Esophagus mucosa (tissue), 1 donor: ENCODE data around the gene IQUB. TPM values are rescaled to one million over a fixed set of nuclear protein-coding genes. Genes with fewer than 3 reads are reported as not detected.
"Not testable (repeated sequence)": the region's sequence is repeated elsewhere in the genome, so short reads cannot be mapped to it uniquely, and the experiment has no call there.

ENCODE experiments used
- ATAC-seq: fragments of 200-7000 bp; cut with Tn5 transposase; one replicate; pipeline ENCODE4 v1.9.1; 2020
- total RNA-seq: library from RNA; stranded (reverse); gene quantifications from one replicate; pipeline ENCODE4 v1.2.4, GENCODE V29; 2023
- donor health status: DM: yes; HTN: yes; CAD: no.

The IQUB gene
- total RNA-seq, 1 donor from 2014 or later: not detected

DNA sequence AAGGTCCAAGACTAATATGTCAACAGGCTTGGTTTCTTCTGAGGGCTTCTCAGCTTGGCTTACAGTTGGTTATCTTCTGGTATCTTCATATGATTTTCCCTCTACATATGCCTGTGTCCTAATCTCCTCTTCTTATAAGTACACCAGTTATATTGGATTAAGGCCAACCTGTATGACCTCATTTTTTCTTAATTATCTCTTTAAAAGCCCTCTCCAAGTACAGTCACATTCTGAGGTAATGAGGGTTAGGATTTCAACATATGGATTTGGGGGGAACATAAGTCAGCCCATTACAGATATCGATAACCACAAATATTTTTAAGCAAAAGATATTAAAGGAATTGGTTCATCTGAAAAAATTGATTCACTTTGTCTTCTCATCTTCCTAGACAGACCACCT is 49.2 kb downstream of the IQUB start:
- no peak for ATAC-seq

GRCh38 chr7:123484199-123484598 is 50.2 kb downstream of the IQUB start:
- ATAC-seq: no peak

- ATAC-seq: no peak
Observed at GRCh38 chr7:123480107-123480506, 54.3 kb downstream of the IQUB start.

- ATAC-seq: not testable (repeated sequence)
Observed at GRCh38 chr7:123478056-123478455, 56.3 kb downstream of the IQUB start.

GRCh38 chr7:123472750-123473445 is 61.5 kb downstream of the IQUB start:
- no peak for ATAC-seq

GRCh38 chr7:123472327-123472726 is 62.1 kb downstream of the IQUB start:
- ATAC-seq: no peak

DNA sequence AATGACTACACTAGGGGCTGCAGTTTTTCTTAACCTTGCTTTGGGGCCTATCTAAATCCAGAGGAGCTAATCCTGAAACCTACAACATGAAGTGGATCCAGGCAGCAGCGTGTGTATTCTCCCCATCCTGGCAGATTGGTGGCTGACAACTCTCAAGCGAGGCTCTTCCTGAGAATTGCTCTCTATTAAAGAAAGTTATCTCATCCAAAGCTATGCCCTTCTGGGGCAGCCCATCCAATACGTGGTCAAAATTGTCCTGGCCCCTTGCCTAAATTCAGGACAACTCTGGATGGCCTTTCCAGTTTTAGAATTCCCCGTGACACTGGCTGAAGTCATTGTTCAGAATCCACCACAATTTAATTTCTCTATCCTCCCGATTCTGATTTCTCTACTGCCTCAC is 66.1 kb downstream of the IQUB start:
- no peak for ATAC-seq

DNA sequence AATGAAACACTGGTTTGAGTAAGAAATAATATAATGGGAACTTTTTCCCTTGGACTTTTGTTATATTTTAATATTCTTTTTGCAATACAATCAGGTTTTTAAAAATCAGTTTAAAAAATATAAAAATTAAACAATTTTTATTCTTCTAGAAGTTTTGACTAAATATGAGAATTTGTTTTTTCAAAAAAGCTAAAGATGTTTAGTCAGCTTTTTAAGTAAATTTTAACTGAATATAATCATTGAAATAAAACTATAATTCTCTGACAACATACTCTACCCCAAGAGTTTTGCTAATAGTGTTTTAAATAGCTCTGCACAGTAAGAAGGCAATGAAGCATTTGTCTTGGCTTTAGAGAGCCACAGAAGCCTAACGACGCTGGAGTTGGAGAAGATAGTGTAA is 70.5 kb downstream of the IQUB start:
- ATAC-seq: no peak

DNA sequence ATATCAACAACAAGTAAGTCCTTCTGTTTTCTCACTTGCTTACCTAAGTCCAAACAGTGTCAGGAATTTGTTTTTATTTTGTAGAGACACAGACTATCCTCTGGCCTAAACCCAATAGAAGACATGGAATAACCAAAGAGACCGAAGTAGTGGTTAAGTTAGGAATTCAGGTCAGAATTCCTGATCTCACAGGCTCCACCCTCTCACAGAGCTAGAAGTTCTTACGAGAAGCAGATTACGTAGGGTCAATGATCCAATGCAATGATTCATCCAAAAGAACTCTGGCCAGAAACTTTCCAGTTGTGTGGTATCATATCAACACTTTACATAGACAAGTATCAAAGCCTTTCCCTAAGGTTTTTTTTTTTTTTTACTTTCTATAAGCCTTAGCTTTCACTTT is 73.8 kb downstream of the IQUB start:
- ATAC-seq: no peak

DNA sequence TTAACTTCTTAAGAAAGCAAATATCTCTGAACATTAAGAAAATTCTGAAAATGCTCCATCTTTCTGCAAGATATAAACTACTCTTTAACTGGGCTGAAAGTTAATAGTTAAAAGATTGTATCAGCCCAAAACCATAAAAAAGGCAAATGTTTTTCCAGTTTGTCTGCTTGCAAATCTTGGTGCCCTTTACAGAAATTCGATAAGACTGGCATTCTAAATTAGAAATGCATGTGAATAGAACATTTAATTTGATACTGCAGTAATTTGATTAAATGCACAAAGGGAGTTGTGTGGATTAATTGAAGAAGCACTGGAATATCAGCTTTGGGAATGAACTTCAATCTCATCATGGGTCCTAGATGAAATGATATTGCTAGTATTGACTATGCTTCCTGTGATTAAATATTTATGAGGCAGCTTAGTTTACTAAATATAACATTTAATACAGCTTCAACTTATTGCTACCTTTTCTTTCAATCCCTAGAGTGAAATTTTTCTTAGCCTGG is 78.4 kb downstream of the IQUB start:
- ATAC-seq: no peak

DNA sequence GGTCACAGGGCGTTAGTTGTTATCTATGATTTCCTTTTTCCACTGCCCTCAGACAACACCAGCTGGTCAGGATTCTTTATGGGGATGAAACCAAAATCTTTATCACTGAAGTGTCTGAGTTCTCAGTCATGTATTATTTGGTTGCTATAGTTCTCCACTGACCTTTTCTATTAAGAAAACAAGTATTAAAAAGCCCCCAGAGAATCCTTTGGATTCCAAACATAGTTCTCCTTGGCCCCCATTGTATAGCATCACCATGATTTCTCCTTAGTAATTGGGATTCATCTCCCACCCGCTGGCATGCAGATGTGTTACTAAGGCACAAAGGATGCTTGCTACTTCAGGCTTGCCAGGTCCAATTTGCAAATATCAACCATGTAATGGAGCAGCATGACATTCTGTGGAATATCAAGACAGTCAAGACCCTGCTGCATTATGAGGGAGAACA is 94.3 kb downstream of the IQUB start:
- ATAC-seq: no peak

- ATAC-seq: no peak
Observed at GRCh38 chr7:123439191-123439590, 95.2 kb downstream of the IQUB start.

- no peak for ATAC-seq
Observed at GRCh38 chr7:123437447-123437995, 96.9 kb downstream of the IQUB start.

DNA sequence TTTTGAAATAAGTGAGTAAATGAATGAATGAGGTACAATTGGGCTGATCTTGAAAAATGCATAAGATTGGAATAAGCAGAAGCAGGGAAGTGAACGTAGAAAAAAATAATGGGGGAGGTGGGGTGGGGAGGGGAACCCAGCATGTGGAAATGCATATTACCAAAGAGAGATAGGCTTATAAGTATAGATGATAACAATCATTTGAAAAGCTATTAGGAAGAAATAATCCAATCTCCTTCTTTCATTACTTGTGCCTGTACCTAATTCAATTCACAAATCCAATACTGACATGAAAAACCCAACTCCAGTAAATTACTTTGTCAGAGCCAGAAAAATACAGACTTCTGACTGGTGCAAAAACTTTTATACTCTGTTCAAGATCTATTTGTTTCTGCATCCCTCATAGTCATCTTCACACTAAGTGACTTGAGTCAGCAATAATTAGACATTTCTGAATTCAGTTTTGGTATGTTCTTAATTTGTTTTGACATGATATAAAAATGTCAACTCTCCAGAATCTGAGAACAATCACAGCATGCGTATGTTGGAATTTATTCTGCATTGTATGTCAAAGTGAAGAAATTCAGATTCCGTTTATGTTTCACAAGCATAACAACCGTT is 99.2 kb downstream of the IQUB start:
- ATAC-seq: no peak

GRCh38 chr7:123433665-123434064 is 100.7 kb downstream of the IQUB start:
- no peak for ATAC-seq

- ATAC-seq: no peak
Observed at GRCh38 chr7:123432601-123433000, 101.8 kb downstream of the IQUB start.

DNA sequence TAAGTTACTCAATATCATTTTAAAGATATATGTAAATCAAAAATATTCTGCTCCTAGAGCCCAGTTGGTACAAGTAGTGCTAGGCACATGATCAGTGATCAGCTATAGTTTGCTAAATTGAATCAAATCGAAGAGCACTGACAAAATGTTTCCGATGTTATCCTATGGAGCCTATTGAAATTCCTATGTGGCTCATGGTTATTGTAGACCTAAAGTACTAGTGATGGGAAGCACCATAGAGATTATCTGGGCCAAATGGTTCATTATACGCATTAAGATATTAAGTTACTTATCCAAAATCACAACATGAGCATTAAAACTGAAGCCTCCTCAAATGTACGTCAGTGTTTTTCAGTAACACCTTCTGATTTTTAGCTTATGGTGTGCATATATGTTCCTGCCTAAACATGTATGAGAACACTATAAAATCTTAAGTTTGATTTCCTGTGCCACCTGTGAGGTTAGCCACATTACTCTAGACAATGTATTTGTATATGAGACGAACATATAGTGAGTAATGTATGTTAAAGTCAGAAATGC is 103.2 kb downstream of the IQUB start:
- no peak for ATAC-seq

- ATAC-seq: no peak
Observed at GRCh38 chr7:123425246-123425645, 109.1 kb downstream of the IQUB start.

GRCh38 chr7:123424463-123424862 is 109.9 kb downstream of the IQUB start:
- no peak for ATAC-seq

DNA sequence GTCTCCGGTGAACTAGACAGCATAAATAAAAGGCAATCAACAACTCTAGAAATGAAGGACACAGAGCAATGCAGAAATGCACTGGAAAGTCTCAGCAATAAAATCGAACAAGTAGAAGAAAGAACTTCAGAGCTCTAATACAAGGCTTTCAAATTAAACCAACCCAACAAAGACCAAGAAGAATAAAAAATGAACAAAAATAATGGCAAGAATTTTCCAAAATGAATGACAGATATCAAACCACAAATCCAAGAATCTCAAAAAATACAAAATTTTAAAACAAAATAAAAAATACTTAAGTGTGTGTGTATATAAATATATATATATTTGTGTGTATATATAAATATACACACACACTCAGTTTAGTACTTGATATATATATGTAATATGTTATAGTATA is 110.8 kb downstream of the IQUB start:
- no peak for ATAC-seq

DNA sequence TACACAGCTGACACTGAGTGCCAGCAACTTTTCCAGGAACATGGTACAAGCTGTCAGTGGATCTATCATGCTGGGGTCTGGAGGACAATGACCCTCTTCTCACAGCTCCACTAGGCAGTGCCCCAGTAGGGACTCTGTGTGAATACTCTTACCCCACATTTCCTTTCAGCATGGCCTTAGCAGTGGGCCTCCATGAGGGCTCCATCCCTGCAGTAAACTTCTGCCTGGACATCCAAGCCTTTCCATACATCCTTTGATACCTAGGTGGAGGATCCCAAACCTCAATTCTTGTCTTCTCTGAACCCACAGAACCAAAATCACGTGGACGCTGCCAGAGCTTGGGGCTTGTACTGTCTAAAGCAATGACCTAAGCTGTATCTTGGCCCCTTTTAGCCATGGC is 116.8 kb downstream of the IQUB start:
- ATAC-seq: no peak

GRCh38 chr7:123415625-123416024 is 118.8 kb downstream of the IQUB start:
- no peak for ATAC-seq

DNA sequence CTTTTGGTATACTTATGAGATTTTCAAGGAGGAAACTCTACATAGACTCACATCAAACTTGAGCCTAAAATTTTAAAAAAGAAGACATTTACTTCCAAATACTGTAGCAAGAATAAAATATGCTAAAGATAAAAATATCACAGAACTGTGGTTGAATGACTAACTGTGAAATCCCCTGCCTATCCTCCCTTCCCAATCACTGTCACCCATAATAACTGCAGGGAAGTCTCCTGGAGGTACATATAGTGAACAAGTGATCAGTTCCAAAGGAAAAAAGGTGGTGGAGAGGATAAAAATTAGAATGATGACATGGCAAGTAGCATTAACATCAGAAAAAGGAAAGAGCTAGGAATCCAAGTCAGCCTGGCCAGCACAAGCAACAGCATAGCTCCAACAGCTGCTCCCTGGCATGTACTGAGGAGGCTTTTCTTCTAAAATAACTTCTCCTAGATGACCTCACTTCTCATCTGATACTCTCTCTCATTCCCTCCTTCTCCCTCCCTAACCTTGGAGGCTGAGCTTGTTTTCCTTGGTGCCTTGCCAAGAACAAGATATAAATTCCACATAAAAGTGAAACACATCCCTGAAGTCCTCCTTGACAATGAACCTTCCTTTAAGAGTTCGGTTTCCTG is 124.0 kb downstream of the IQUB start:
- ATAC-seq: no peak
